WTC11 (cell line): Measurements from ENCODE around the gene TTLL5. TPM values are rescaled to one million over a fixed set of nuclear protein-coding genes. Genes with fewer than 3 reads are reported as not detected.

ENCODE experiments used
- ATAC-seq: fragments of 200-7000 bp; cut with Tn5 transposase; 2 replicates; pipeline ENCODE4 v1.10.0; 2021; ENCODE audit warnings: mild to moderate bottlenecking, moderate library complexity
- CTCF ChIA-PET: fragments of 300-600 bp; sonication (Branson Sonifier 250); formaldehyde crosslinking; loops from one replicate; lab custom pipeline; 2021; ENCODE audit warnings: antibody characterized with exemption; lab: Charles Lee
- POLR2A ChIA-PET: fragments of 350-600 bp; sonication (Branson Sonifier 250); formaldehyde crosslinking; loops from one replicate; lab custom pipeline; 2021; ENCODE audit warnings: antibody characterized with exemption; lab: Charles Lee
- DNase-seq: peaks from one replicate; pipeline ENCODE4 v3.0.0; 2021; ENCODE audit warnings: low spot score
- H3K27ac Mint-ChIP-seq: 2 replicates; pipeline ENCODE4 v1.8.0; 2021; ENCODE audit warnings: mixed read lengths
- H3K27me3 Mint-ChIP-seq: 2 replicates; pipeline ENCODE4 v1.8.0; 2021; ENCODE audit warnings: low read depth, mild to moderate bottlenecking, moderate library complexity, mixed read lengths
- H3K36me3 Mint-ChIP-seq: 2 replicates; pipeline ENCODE4 v1.8.0; 2021; ENCODE audit warnings: mixed read lengths
- H3K4me1 Mint-ChIP-seq: 2 replicates; pipeline ENCODE4 v1.8.0; 2022; ENCODE audit warnings: mixed read lengths
- H3K4me3 Mint-ChIP-seq: 2 replicates; pipeline ENCODE4 v1.8.0; 2021; ENCODE audit warnings: mild to moderate bottlenecking, moderate library complexity, mixed read lengths
- H3K9me3 Mint-ChIP-seq: 2 replicates; pipeline ENCODE4 v1.8.0; 2021; ENCODE audit warnings: mixed read lengths
- ATF1 ChIP-seq: sonication (generic); formaldehyde crosslinking; IDR thresholded peaks from 2 replicates; pipeline ENCODE4 v1.8.1; 2023; ENCODE audit warnings: mild to moderate bottlenecking, moderate library complexity, missing genetic modification reagents
- ATF3 ChIP-seq: sonication (generic); formaldehyde crosslinking; conservative IDR thresholded peaks from 2 replicates; pipeline ENCODE4 v1.8.1; 2022; ENCODE audit warnings: mild to moderate bottlenecking, missing genetic modification reagents
- CBFB ChIP-seq: sonication (generic); formaldehyde crosslinking; IDR thresholded peaks from 2 replicates; pipeline ENCODE4 v1.8.1; 2022; ENCODE audit warnings: mild to moderate bottlenecking, low read depth, missing genetic modification reagents
- FOXP4 ChIP-seq: sonication (generic); formaldehyde crosslinking; IDR thresholded peaks from 2 replicates; pipeline ENCODE4 v1.8.0; 2022; ENCODE audit warnings: mild to moderate bottlenecking, missing genetic modification reagents
- GTF2I ChIP-seq: fragments of 250-450 bp; sonication (Bioruptor Pico); conservative IDR thresholded peaks from 2 replicates; pipeline ENCODE4 v1.4.0; 2021; ENCODE audit warnings: mild to moderate bottlenecking
- KAT7 ChIP-seq: sonication (generic); formaldehyde crosslinking; IDR thresholded peaks from 2 replicates; pipeline ENCODE4 v1.8.1; 2023; ENCODE audit warnings: missing genetic modification reagents, mild to moderate bottlenecking, borderline replicate concordance
- MAX ChIP-seq: sonication (generic); formaldehyde crosslinking; IDR thresholded peaks from 2 replicates; pipeline ENCODE4 v1.8.0; 2022; ENCODE audit warnings: mild to moderate bottlenecking, missing genetic modification reagents
- MLX ChIP-seq: sonication (generic); formaldehyde crosslinking; IDR thresholded peaks from 2 replicates; pipeline ENCODE4 v1.8.1; 2023; ENCODE audit warnings: mild to moderate bottlenecking, missing genetic modification reagents, moderate library complexity
- NFATC4 ChIP-seq: fragments of 250-450 bp; sonication (Bioruptor Pico); IDR thresholded peaks from 2 replicates; pipeline ENCODE4 v1.9.0; 2021; ENCODE audit warnings: mild to moderate bottlenecking
- NFYB ChIP-seq: sonication (generic); formaldehyde crosslinking; conservative IDR thresholded peaks from 2 replicates; pipeline ENCODE4 v1.8.0; 2022; ENCODE audit warnings: low read depth, missing genetic modification reagents
- NR1H2 ChIP-seq: sonication (generic); formaldehyde crosslinking; IDR thresholded peaks from 2 replicates; pipeline ENCODE4 v1.9.0; 2021; ENCODE audit warnings: mild to moderate bottlenecking, moderate library complexity, missing genetic modification reagents
- OVOL2 ChIP-seq: fragments of 250-450 bp; sonication (Bioruptor Pico); IDR thresholded peaks from 2 replicates; pipeline ENCODE4 v1.9.0; 2021; ENCODE audit warnings: mild to moderate bottlenecking, borderline replicate concordance
- PRRX2 ChIP-seq: fragments of 250-450 bp; sonication (Bioruptor Pico); IDR thresholded peaks from 2 replicates; pipeline ENCODE4 v1.8.0; 2021; ENCODE audit warnings: mild to moderate bottlenecking
- RORB ChIP-seq: fragments of 250-450 bp; sonication (Bioruptor Pico); IDR thresholded peaks from 2 replicates; pipeline ENCODE4 v1.9.0; 2021; ENCODE audit warnings: mild to moderate bottlenecking
- SP1 ChIP-seq: sonication (generic); formaldehyde crosslinking; conservative IDR thresholded peaks from 2 replicates; pipeline ENCODE4 v1.8.1; 2022; ENCODE audit warnings: missing genetic modification reagents
- STAT6 ChIP-seq: sonication (generic); formaldehyde crosslinking; conservative IDR thresholded peaks from 2 replicates; pipeline ENCODE4 v1.8.1; 2023; ENCODE audit warnings: mild to moderate bottlenecking, low read depth, missing genetic modification reagents, moderate library complexity
- ZBTB21 ChIP-seq: sonication (generic); formaldehyde crosslinking; IDR thresholded peaks from 2 replicates; pipeline ENCODE4 v1.8.1; 2023; ENCODE audit warnings: mild to moderate bottlenecking, missing genetic modification reagents, borderline replicate concordance
- ZNF121 ChIP-seq: sonication (generic); formaldehyde crosslinking; IDR thresholded peaks from 2 replicates; pipeline ENCODE4 v1.8.0; 2023; ENCODE audit warnings: missing genetic modification reagents
- ZNF232 ChIP-seq: sonication (generic); formaldehyde crosslinking; IDR thresholded peaks from 2 replicates; pipeline ENCODE4 v1.8.0; 2022; ENCODE audit warnings: mild to moderate bottlenecking, missing genetic modification reagents
- ZNF263 ChIP-seq: sonication (generic); formaldehyde crosslinking; IDR thresholded peaks from 2 replicates; pipeline ENCODE4 v1.8.1; 2022; ENCODE audit warnings: low read depth, mild to moderate bottlenecking, moderate library complexity, missing genetic modification reagents
- ZNF396 ChIP-seq: fragments of 250-450 bp; sonication (Bioruptor Pico); IDR thresholded peaks from 2 replicates; pipeline ENCODE4 v1.8.0; 2021; ENCODE audit warnings: mild to moderate bottlenecking, moderate library complexity, borderline replicate concordance
- ZNF416 ChIP-seq: fragments of 250-450 bp; sonication (Bioruptor Pico); IDR thresholded peaks from 2 replicates; pipeline ENCODE4 v1.9.0; 2021; ENCODE audit warnings: mild to moderate bottlenecking, inconsistent platforms
- total RNA-seq: library from RNA; stranded (reverse); gene quantifications from 3 replicates; pipeline ENCODE4 v1.2.3, GENCODE V29; 2021
- TF ChIP-seq, protein P1 (sequence below): fragments of 250-450 bp; sonication (Bioruptor Pico); IDR thresholded peaks from 2 replicates; pipeline ENCODE4 v1.9.0; 2021; ENCODE audit warnings: moderate library complexity, mild to moderate bottlenecking, inconsistent platforms, borderline replicate concordance
- TF ChIP-seq, protein P2 (sequence below): sonication (generic); formaldehyde crosslinking; IDR thresholded peaks from 2 replicates; pipeline ENCODE4 v1.8.0; 2023; ENCODE audit warnings: missing genetic modification reagents
- TF ChIP-seq, protein P3 (sequence below): fragments of 200-600 bp; IDR thresholded peaks from 2 replicates; pipeline ENCODE4 v1.8.0; 2022; ENCODE audit warnings: antibody characterized with exemption
- TF ChIP-seq, protein P4 (sequence below): sonication (generic); formaldehyde crosslinking; IDR thresholded peaks from 2 replicates; pipeline ENCODE4 v1.8.1; 2023; ENCODE audit warnings: mild to moderate bottlenecking, moderate library complexity, missing genetic modification reagents

TTLL5 gene
- total RNA-seq, 1 experiment from 2014 or later = 39.6 TPM

DNA sequence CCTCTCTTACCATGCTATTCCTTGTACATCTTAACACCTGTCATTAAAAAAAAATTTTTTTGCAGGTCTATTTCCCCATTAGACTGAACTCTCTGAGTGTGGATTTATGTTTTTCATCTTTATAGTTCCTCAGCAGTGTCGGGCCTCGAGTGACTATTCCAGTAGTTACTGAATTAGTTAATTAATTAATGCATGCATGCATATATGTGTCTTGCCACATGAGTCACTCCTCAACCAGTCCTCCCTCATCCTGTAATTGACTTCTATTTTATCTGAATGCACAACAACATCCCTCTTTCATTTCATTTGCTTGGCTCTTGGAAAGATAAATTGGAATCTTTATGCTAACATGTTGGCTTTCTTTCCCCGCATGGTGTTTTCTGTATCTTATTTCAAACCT lies 36.0 kb upstream of the TTLL5 start:
- POLR2A ChIA-PET = no interaction called here
- no peak for ATAC-seq
- no peak for TF ChIP-seq MAX (CRISPR knock-in tag)
- TF ChIP-seq NFATC4 = no peak
- TF ChIP-seq RORB (CRISPR knock-in tag) = no peak
- TF ChIP-seq ZNF263 (CRISPR knock-in tag) = no peak
- TF ChIP-seq ZNF232 (CRISPR knock-in tag) = no peak
- TF ChIP-seq CBFB (CRISPR knock-in tag) = no peak
- no peak for TF ChIP-seq OVOL2 (CRISPR knock-in tag)
- TF ChIP-seq ATF1 (CRISPR knock-in tag) = no peak
- no peak for TF ChIP-seq STAT6 (CRISPR knock-in tag)
- TF ChIP-seq, protein P1, sequence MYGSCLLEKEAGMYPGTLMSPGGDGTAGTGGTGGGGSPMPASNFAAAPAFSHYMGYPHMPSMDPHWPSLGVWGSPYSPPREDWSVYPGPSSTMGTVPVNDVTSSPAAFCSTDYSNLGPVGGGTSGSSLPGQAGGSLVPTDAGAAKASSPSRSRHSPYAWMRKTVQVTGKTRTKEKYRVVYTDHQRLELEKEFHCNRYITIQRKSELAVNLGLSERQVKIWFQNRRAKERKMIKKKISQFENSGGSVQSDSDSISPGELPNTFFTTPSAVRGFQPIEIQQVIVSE (CRISPR knock-in tag) = no peak
- no peak for TF ChIP-seq ATF3 (CRISPR knock-in tag)
- TF ChIP-seq KAT7 (CRISPR knock-in tag) = no peak
- TF ChIP-seq ZBTB21 = no peak
- no peak for TF ChIP-seq ZNF396 (CRISPR knock-in tag)
- TF ChIP-seq GTF2I = no peak
- TF ChIP-seq, protein P2, sequence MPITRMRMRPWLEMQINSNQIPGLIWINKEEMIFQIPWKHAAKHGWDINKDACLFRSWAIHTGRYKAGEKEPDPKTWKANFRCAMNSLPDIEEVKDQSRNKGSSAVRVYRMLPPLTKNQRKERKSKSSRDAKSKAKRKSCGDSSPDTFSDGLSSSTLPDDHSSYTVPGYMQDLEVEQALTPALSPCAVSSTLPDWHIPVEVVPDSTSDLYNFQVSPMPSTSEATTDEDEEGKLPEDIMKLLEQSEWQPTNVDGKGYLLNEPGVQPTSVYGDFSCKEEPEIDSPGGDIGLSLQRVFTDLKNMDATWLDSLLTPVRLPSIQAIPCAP (CRISPR knock-in tag) = no peak
- TF ChIP-seq, all 79 proteins: peak for 0

DNA sequence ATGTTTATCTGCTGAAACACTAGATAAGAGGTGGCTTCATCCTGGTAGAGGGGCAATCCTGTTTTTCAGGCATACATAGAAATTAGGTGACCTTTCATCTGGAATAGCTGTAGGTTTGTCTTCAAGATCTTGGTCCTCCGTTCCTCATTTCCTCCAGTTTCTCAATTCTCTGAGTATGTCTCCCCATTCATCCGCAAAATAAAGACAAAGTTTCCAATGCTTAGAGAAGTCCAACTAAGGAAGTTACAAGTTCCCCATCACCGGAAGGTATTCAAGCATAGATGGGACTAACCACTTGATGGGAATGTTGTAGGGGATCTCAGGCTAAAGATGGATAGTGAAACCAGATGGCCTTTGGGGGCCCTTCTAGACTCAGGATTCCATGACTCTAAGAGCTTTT lies 34.6 kb upstream of the TTLL5 start:
- no peak for DNase-seq
- Mint-ChIP-seq H3K4me3 (no peak overlapping the region), H3K27ac (no peak overlapping the region), H3K9me3 (no peaks in the 10 kb centered on the region), H3K4me1 (peaks cover 30% of the 10 kb centered on the region), H3K27me3 (no peaks in the 10 kb centered on the region), H3K36me3 (no peaks in the 10 kb centered on the region)
- ChIA-PET POLR2A (no interaction called here), CTCF (interaction anchor here (0.7 kb wide), 1 partner anchor 28 kb away, joined by 3 read pairs; no protein-coding TSS in a partner anchor)
- ATAC-seq = no peak
- no peak for TF ChIP-seq SP1 (CRISPR knock-in tag)
- TF ChIP-seq MLX (CRISPR knock-in tag) = no peak
- TF ChIP-seq NR1H2 (CRISPR knock-in tag) = no peak
- no peak for TF ChIP-seq RORB (CRISPR knock-in tag)
- no peak for TF ChIP-seq ZNF416
- TF ChIP-seq, protein P3, sequence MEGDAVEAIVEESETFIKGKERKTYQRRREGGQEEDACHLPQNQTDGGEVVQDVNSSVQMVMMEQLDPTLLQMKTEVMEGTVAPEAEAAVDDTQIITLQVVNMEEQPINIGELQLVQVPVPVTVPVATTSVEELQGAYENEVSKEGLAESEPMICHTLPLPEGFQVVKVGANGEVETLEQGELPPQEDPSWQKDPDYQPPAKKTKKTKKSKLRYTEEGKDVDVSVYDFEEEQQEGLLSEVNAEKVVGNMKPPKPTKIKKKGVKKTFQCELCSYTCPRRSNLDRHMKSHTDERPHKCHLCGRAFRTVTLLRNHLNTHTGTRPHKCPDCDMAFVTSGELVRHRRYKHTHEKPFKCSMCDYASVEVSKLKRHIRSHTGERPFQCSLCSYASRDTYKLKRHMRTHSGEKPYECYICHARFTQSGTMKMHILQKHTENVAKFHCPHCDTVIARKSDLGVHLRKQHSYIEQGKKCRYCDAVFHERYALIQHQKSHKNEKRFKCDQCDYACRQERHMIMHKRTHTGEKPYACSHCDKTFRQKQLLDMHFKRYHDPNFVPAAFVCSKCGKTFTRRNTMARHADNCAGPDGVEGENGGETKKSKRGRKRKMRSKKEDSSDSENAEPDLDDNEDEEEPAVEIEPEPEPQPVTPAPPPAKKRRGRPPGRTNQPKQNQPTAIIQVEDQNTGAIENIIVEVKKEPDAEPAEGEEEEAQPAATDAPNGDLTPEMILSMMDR = no peak
- TF ChIP-seq PRRX2 (CRISPR knock-in tag) = no peak
- no peak for TF ChIP-seq NFATC4
- TF ChIP-seq FOXP4 (CRISPR knock-in tag) = no peak
- TF ChIP-seq ZNF121 (CRISPR knock-in tag) = no peak
- no peak for TF ChIP-seq NFYB (CRISPR knock-in tag)
- TF ChIP-seq, protein P4, sequence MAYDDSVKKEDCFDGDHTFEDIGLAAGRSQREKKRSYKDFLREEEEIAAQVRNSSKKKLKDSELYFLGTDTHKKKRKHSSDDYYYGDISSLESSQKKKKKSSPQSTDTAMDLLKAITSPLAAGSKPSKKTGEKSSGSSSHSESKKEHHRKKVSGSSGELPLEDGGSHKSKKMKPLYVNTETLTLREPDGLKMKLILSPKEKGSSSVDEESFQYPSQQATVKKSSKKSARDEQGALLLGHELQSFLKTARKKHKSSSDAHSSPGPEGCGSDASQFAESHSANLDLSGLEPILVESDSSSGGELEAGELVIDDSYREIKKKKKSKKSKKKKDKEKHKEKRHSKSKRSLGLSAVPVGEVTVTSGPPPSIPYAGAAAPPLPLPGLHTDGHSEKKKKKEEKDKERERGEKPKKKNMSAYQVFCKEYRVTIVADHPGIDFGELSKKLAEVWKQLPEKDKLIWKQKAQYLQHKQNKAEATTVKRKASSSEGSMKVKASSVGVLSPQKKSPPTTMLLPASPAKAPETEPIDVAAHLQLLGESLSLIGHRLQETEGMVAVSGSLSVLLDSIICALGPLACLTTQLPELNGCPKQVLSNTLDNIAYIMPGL (CRISPR knock-in tag) = no peak

More for the DNA sequence above, 36.0 kb upstream of the TTLL5 start:
- H3K4me1 Mint-ChIP-seq = peaks cover 16% of the 10 kb centered on the region
- no peak overlapping the region for H3K27ac Mint-ChIP-seq
- H3K9me3 Mint-ChIP-seq = no peaks in the 10 kb centered on the region
- no peaks in the 10 kb centered on the region for H3K36me3 Mint-ChIP-seq
- H3K4me3 Mint-ChIP-seq = no peak overlapping the region
- DNase-seq = no peak
- CTCF ChIA-PET = no interaction called here
- H3K27me3 Mint-ChIP-seq = no peaks in the 10 kb centered on the region
